ENCODE results near the gene TAC4. TPM values are rescaled to one million over a fixed set of nuclear protein-coding genes. Genes with fewer than 3 reads are reported as not detected.

TAC4 gene
- total RNA-seq, 1 experiment from 2014 or later, result not detected

DNA sequence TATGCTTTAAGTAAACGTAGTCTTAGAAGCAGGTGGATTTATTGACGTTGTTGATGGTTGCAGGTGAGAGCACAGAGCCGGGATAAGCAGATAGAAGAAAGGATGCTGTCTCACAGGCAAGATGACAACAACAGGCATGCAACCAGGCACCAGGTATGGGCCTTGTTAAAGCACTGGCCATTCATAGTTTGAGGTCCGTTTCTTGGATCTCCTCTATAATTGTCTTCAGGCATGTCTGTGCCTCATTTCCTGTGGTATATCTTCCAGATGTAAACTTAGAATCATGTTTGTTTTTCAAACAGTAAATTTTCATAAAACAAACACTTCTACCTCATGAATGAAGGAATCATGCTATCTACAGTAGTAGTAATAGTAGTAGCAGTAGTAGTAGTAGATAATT, 38.8 kb downstream of the TAC4 start:
- Histone ChIP-seq H4K8ac (replicated peaks; ENCODE audit: insufficient read length, low read depth, low read length) (no peak overlapping the region), H4K91ac (ENCODE audit: insufficient read length, low read depth, low read length) (no peak overlapping the region), H3K18ac (ENCODE audit: insufficient read length, low read depth, low read length) (no peak overlapping the region), H3K23ac (ENCODE audit: insufficient read length, low read depth, low read length) (no peak overlapping the region), H3K27ac (ENCODE audit: insufficient read length, low read depth, low read length) (peak overlapping the region; percentile 40), H3K79me2 (ENCODE audit: insufficient read depth, low read length) (peaks cover 5% of the 10 kb centered on the region; the same call in 1 of the 2 replicates), H2BK120ac (ENCODE audit: low read depth, low read length, poor library complexity, severe bottlenecking) (no peak overlapping the region), H2AK5ac (ENCODE audit: insufficient read length, low read length) (no peak overlapping the region), H2BK20ac (ENCODE audit: low read depth, low read length, poor library complexity, severe bottlenecking) (no peak overlapping the region), H3K79me1 (ENCODE audit: insufficient read depth, low read depth, low read length, poor library complexity, severe bottlenecking) (peaks cover 5% of the 10 kb centered on the region), H3K9me3 (ENCODE audit: control insufficient read depth, low read depth, low read length) (no peaks in the 10 kb centered on the region), H4K20me1 (ENCODE audit: control insufficient read depth, insufficient read depth, insufficient read length) (no peaks in the 10 kb centered on the region), H3K56ac (ENCODE audit: insufficient read length, low read depth, low read length) (no peak overlapping the region), H3K4me2 (ENCODE audit: insufficient read depth, insufficient read length, low read length) (no peak overlapping the region), H2BK15ac (ENCODE audit: low read depth, low read length) (no peak overlapping the region), H3K14ac (ENCODE audit: insufficient read depth, low read length) (no peak overlapping the region), H3K9ac (ENCODE audit: extremely low read depth, insufficient read length, low read length) (no peak overlapping the region), H2BK12ac (ENCODE audit: insufficient read length, low read depth, low read length) (no peak overlapping the region), H2AFZ (ENCODE audit: low read length) (no peak overlapping the region), H3K27me3 (ENCODE audit: insufficient read depth, low read length) (no peaks in the 10 kb centered on the region), H2BK5ac (ENCODE audit: insufficient read length, low read length) (no peak overlapping the region), H4K5ac (ENCODE audit: insufficient read length, low read depth, low read length) (no peak overlapping the region), H3K4ac (ENCODE audit: low read depth, low read length) (no peak overlapping the region), H3K4me1 (ENCODE audit: insufficient read depth, low read length) (peaks cover 4% of the 10 kb centered on the region; the same call in 1 of the 2 replicates), H3T11ph (ENCODE audit: low read length) (no peak overlapping the region), H3K23me2 (ENCODE audit: insufficient read length, low read depth, low read length, poor library complexity, severe bottlenecking) (no peaks in the 10 kb centered on the region)
- DNase-seq, result no peak
- H3K4me1 Mint-ChIP-seq, result peaks cover 24 to 28% of the 10 kb centered on the region in 2 experiments
- H3K4me3 Mint-ChIP-seq, result no peak overlapping the region
- H3K27me3 Mint-ChIP-seq (ENCODE audit: low read depth), result no peaks in the 10 kb centered on the region
- peak overlapping the region in 2 of 3 experiments; percentile 17 to 74; a peak in 3 of 7 replicates for H3K27ac Mint-ChIP-seq
- no peak for TF ChIP-seq CTCF (conservative IDR thresholded peaks at IDR 0.05)
- no peaks in the 10 kb centered on the region; a peak in 1 of 5 replicates for H3K9me3 Mint-ChIP-seq
- peaks cover 27 to 73% (median 68%) of the 10 kb centered on the region in 3 experiments; a peak in 6 of 7 replicates for H3K36me3 Mint-ChIP-seq (ENCODE audit: insufficient read depth in 1 of 3, low read depth in 3 of 3)
- no CpG with 5 or more reads among the region's 4 CpGs for WGBS (ENCODE audit: extremely low coverage, insufficient read length, low lambda C conversion rate)
